ENCODE measurements around the gene TMEM243. TPM values are rescaled to one million over a fixed set of nuclear protein-coding genes. Genes with fewer than 3 reads are reported as not detected.

Gene TMEM243
- total and polyA plus RNA-seq, 2 of the 4 experiments (the other 2 are of a cell fraction): 28.7 to 31.1 TPM

DNA sequence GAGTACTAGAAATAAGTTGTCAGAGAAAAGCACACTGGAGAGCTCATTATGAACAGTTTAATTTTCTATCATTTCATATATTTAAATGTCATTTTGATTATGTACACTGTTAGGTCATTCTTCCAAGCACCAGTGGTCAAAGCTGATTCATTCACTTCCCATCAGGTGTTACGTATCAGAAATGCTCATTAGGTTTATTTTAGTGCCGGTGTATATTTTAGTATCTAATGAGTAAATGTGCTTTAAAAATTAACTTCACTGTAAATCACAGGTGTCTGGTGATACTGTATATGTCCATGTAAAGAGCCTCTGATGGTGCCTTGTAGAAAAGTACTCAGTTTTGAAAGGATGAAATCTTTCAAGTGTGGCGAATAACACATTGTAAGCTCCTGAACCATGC, 63.7 kb downstream of the TMEM243 start:
- no peaks in the 10 kb centered on the region; the same call in 1 of the 2 replicates for H3K9me1 ChIP-seq (ENCODE audit: insufficient read depth, low read length)
- no peak overlapping the region for H3K56ac ChIP-seq (ENCODE audit: extremely low read depth, insufficient read depth, low read length)
- H2AK5ac ChIP-seq (ENCODE audit: low read depth, low read length): no peak overlapping the region
- in situ Hi-C loops (cut with MboI; ENCODE audit: low sequenced_read_pairs) (no loop called here), dilution Hi-C loops (cut with HindIII; ENCODE audit: low sequenced_read_pairs, unreplicated experiment) (no loop called here), intact Hi-C loops (cut with micrococcal nuclease) (loop anchor here (2.0 to 10.0 kb wide), 3 partner anchors 17 to 719 kb away; partner anchors contain the start of genes CROT, DBF4 and SLC25A40)
- no peak overlapping the region for H2AFZ ChIP-seq (replicated peaks; ENCODE audit: low read length, poor library complexity)
- POLR2A ChIA-PET (ENCODE audit: unreplicated experiment): interaction anchor here (0.6 kb wide), 1 partner anchor 279 kb away, joined by 3 read pairs; no protein-coding TSS in a partner anchor
- H3K9me3 ChIP-seq (ENCODE audit: control insufficient read depth, insufficient read depth, low read length): no peaks in the 10 kb centered on the region
- no peak overlapping the region for H3K18ac ChIP-seq (ENCODE audit: low read depth, low read length)
- H3K4me2 ChIP-seq (ENCODE audit: low read depth, low read length): peak overlapping the region; percentile 77
- no peak overlapping the region for H3K4ac ChIP-seq (ENCODE audit: low read depth, low read length)
- no peak overlapping the region for H3K9ac ChIP-seq (ENCODE audit: low read depth, low read length)
- no peak for TF ChIP-seq CHD1 (IDR thresholded peaks at IDR 0.05; ENCODE audit: low read depth, low read length)
- TF ChIP-seq NFE2L2 (IDR thresholded peaks at IDR 0.05; ENCODE audit: low read depth, low read length): no peak
- TF ChIP-seq, protein P1, sequence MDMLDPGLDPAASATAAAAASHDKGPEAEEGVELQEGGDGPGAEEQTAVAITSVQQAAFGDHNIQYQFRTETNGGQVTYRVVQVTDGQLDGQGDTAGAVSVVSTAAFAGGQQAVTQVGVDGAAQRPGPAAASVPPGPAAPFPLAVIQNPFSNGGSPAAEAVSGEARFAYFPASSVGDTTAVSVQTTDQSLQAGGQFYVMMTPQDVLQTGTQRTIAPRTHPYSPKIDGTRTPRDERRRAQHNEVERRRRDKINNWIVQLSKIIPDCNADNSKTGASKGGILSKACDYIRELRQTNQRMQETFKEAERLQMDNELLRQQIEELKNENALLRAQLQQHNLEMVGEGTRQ (IDR thresholded peaks at IDR 0.05; ENCODE audit: low read depth, low read length): no peak
- no peak for TF ChIP-seq CEBPB (IDR thresholded peaks at IDR 0.05; ENCODE audit: low read depth, low read length)
- TF ChIP-seq POLR2A (IDR thresholded peaks at IDR 0.05; ENCODE audit: low read depth, low read length): no peak
- TF ChIP-seq RCOR1 (IDR thresholded peaks at IDR 0.05; ENCODE audit: insufficient replicate concordance, low read length): no peak
- TF ChIP-seq MAFK (IDR thresholded peaks at IDR 0.05; ENCODE audit: low read depth, low read length): no peak
- TF ChIP-seq FOS (IDR thresholded peaks at IDR 0.05; ENCODE audit: low read depth, low read length): no peak
- TF ChIP-seq MXI1 (IDR thresholded peaks at IDR 0.05; ENCODE audit: borderline replicate concordance, low read depth, low read length): no peak
- no peak overlapping the region for H4K8ac ChIP-seq (ENCODE audit: low read depth in 2 of 2, low read length in 2 of 2)
- 0 out of 2 replicates have a peak, but pooled peaks cover 1% of the 10 kb centered on the region for H3K36me3 ChIP-seq (ENCODE audit: control insufficient read depth, insufficient read depth, low read length)
- 0 out of 2 replicates have a peak, but pooled peaks cover 2% of the 10 kb centered on the region for H3K4me1 ChIP-seq (ENCODE audit: control insufficient read depth, insufficient read depth, low read length)
- no peak overlapping the region for H4K5ac ChIP-seq (ENCODE audit: low read depth, low read length)
- H3K14ac ChIP-seq (replicated peaks; ENCODE audit: low read depth, low read length): no peak overlapping the region
- CTCF ChIA-PET: no interaction called here
- H2BK20ac ChIP-seq (ENCODE audit: low read depth, low read length): no peak overlapping the region
- H3K27ac ChIP-seq (ENCODE audit: insufficient read depth, low read length): no peak overlapping the region
- H3K4me3 ChIP-seq (ENCODE audit: insufficient read depth, low read depth, low read length): 0 out of 2 replicates have a peak overlapping the region, but pooled peaks have one; percentile 6
- DNase-seq: peak; percentile 15
- ATAC-seq (ENCODE audit: low read depth): no peak
- H3K27me3 ChIP-seq (ENCODE audit: control insufficient read depth, insufficient read depth, low read length): no peaks in the 10 kb centered on the region
- TSS peak; percentile 2 for BruUV-seq (replicated peaks)
- H4K91ac ChIP-seq (ENCODE audit: insufficient read depth, low read depth, low read length): no peak overlapping the region
- peak overlapping the region; percentile 2 for H2BK5ac ChIP-seq (ENCODE audit: low read depth, low read length, poor library complexity, severe bottlenecking)
- no peak overlapping the region for H2AK9ac ChIP-seq (replicated peaks; ENCODE audit: low read depth, low read length, poor library complexity)
- H3K23ac ChIP-seq (ENCODE audit: low read depth, low read length): no peak overlapping the region
- no CpG with 5 or more reads among the region's 3 CpGs for WGBS, 2 experiments (ENCODE audit: extremely low coverage in 2 of 2, insufficient read length in 1 of 2)
- peaks cover 7 to 16% of the 10 kb centered on the region in 2 experiments; a peak in 2 of 4 replicates for H3K79me1 ChIP-seq (ENCODE audit: low read depth in 1 of 2, low read length in 2 of 2)
- peaks cover 36% of the 10 kb centered on the region for H4K20me1 ChIP-seq (ENCODE audit: insufficient read depth, low read length)
- H2BK120ac ChIP-seq (ENCODE audit: low read depth, low read length): no peak overlapping the region
- no peak overlapping the region for H2BK15ac ChIP-seq (ENCODE audit: low read depth, low read length)

Data from IMR-90 (cell line).